ENCODE results near the gene P2RX3.

DNA sequence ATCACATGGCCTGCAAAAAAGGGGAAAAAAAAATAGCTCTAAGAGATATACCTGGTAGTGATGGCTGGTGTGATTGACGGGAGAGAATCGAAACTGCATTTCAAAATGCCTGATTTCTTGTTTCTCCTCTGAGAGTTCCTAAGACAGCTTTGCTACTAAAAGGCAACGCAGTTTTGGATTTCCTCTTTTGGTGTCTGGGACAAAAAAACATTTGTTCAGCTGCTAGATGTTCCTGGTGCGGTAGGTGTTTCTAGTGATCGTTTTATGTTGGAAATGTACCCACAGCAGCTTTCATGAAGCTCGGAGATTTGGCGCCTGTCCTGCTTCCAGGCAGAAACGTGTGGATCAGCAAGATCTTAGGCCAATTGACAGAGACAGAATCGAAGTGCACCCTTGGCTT lies 18.1 kb downstream of the P2RX3 start:
- TF ChIP-seq ZNF114 (CRISPR knock-in tag; IDR thresholded peaks at IDR 0.05) (no peak), EZH2phosphoT487 (IDR thresholded peaks at IDR 0.05; ENCODE audit: unreplicated experiment) (no peak), EZH2 (IDR thresholded peaks at IDR 0.05; ENCODE audit: low read depth, unreplicated experiment) (no peak), POLR2AphosphoS5 (IDR thresholded peaks at IDR 0.05; ENCODE audit: low read depth) (no peak)
- TF ChIP-seq, protein P1, sequence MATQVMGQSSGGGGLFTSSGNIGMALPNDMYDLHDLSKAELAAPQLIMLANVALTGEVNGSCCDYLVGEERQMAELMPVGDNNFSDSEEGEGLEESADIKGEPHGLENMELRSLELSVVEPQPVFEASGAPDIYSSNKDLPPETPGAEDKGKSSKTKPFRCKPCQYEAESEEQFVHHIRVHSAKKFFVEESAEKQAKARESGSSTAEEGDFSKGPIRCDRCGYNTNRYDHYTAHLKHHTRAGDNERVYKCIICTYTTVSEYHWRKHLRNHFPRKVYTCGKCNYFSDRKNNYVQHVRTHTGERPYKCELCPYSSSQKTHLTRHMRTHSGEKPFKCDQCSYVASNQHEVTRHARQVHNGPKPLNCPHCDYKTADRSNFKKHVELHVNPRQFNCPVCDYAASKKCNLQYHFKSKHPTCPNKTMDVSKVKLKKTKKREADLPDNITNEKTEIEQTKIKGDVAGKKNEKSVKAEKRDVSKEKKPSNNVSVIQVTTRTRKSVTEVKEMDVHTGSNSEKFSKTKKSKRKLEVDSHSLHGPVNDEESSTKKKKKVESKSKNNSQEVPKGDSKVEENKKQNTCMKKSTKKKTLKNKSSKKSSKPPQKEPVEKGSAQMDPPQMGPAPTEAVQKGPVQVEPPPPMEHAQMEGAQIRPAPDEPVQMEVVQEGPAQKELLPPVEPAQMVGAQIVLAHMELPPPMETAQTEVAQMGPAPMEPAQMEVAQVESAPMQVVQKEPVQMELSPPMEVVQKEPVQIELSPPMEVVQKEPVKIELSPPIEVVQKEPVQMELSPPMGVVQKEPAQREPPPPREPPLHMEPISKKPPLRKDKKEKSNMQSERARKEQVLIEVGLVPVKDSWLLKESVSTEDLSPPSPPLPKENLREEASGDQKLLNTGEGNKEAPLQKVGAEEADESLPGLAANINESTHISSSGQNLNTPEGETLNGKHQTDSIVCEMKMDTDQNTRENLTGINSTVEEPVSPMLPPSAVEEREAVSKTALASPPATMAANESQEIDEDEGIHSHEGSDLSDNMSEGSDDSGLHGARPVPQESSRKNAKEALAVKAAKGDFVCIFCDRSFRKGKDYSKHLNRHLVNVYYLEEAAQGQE (IDR thresholded peaks at IDR 0.05; ENCODE audit: unreplicated experiment): no peak
- TF ChIP-seq, protein P2, sequence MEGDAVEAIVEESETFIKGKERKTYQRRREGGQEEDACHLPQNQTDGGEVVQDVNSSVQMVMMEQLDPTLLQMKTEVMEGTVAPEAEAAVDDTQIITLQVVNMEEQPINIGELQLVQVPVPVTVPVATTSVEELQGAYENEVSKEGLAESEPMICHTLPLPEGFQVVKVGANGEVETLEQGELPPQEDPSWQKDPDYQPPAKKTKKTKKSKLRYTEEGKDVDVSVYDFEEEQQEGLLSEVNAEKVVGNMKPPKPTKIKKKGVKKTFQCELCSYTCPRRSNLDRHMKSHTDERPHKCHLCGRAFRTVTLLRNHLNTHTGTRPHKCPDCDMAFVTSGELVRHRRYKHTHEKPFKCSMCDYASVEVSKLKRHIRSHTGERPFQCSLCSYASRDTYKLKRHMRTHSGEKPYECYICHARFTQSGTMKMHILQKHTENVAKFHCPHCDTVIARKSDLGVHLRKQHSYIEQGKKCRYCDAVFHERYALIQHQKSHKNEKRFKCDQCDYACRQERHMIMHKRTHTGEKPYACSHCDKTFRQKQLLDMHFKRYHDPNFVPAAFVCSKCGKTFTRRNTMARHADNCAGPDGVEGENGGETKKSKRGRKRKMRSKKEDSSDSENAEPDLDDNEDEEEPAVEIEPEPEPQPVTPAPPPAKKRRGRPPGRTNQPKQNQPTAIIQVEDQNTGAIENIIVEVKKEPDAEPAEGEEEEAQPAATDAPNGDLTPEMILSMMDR (conservative IDR thresholded peaks at IDR 0.05; ENCODE audit: low read depth in 2 of 2): no peak
